Lower leg skin (tissue), 4 donors: ENCODE measurements around the gene PAEP. TPM values are rescaled to one million over a fixed set of nuclear protein-coding genes. Genes with fewer than 3 reads are reported as not detected.

Experiments used
- DNase-seq, 2 donors: peaks; one replicate each; pipeline ENCODE4 v3.0.0-alpha.2; 2019; ENCODE audit warnings: low spot score in 2 of 2
- H3K4me3 ChIP-seq: fragments of 200-600 bp; sonication (generic); 2 replicates; pipeline ENCODE4 v1.5.1; 2017; ENCODE audit warnings: mild to moderate bottlenecking, low read depth; ENCODE audit not compliant: poor library complexity, severe bottlenecking
- CTCF ChIP-seq, 3 donors: fragments of 450-650 bp; IDR thresholded peaks; one replicate each; pipeline ENCODE4 v1.5.1; 2016; ENCODE audit warnings: antibody characterized with exemption in 3 of 3, mild to moderate bottlenecking in 3 of 3, moderate library complexity in 2 of 3
- POLR2A ChIP-seq, 2 donors: fragments of 450-650 bp; IDR thresholded peaks; one replicate each; pipeline ENCODE4 v1.6.1; 2016 to 2017; ENCODE audit warnings: antibody characterized with exemption in 2 of 2, mild to moderate bottlenecking in 1 of 2, moderate library complexity in 1 of 2
- WGBS, 2 donors: methylation state at CpG; one replicate each; pipeline ENCODE4 v1.1.5; 2018; 5-methylcytosine and 5-hydroxymethylcytosine counted together
- intact Hi-C: fragments of 100-400 bp; cut with DNase I; formaldehyde crosslinking; loops from one replicate; pipeline ENCODE4 v1.15.0; 2023; ENCODE audit warnings: low total_unique reads
- total RNA-seq, 4 donors: library from RNA; depleted of rRNA; stranded (reverse); fragments of >200 nt; gene quantifications; one replicate each; pipeline ENCODE4 v1.1.0, GENCODE V29; 2016

Gene PAEP
- total RNA-seq, 4 donors from 2014 or later, result 0.71 to 2.7 (median 0.89) TPM; not detected in 1

- intact Hi-C loops, result no loop called here
- 75 to 76% methylated on average over 7 to 11 of the region's 11 CpGs for WGBS, 2 donors
- no peak overlapping the region for H3K4me3 ChIP-seq
- TF ChIP-seq CTCF (IDR thresholded peaks at IDR 0.05), result no peak
- TF ChIP-seq POLR2A (IDR thresholded peaks at IDR 0.05), result no peak
- DNase-seq, result peak in 1 of 2 donors; percentile 72
Measured at GRCh38 chr9:135521608-135522095, 39.9 kb upstream of the PAEP start.

- DNase-seq, result peak in 1 of 2 donors; percentile 74
- intact Hi-C loops, result no loop called here
- no peak for TF ChIP-seq POLR2A (IDR thresholded peaks at IDR 0.05)
- no peak for TF ChIP-seq CTCF (IDR thresholded peaks at IDR 0.05)
- 67 to 69% methylated on average over 16 of the region's 16 CpGs for WGBS, 2 donors
- H3K4me3 ChIP-seq, result no peak overlapping the region
Measured at GRCh38 chr9:135522137-135522877, 39.2 kb upstream of the PAEP start.

GRCh38 chr9:135522931-135523330 is 38.6 kb upstream of the PAEP start:
- peak in 1 of 2 donors; percentile 65 for DNase-seq
- intact Hi-C loops, result no loop called here
- TF ChIP-seq CTCF (IDR thresholded peaks at IDR 0.05), result no peak
- TF ChIP-seq POLR2A (IDR thresholded peaks at IDR 0.05), result no peak
- 64 to 72% methylated on average over 17 of the region's 17 CpGs for WGBS, 2 donors
- H3K4me3 ChIP-seq, result no peak overlapping the region

GRCh38 chr9:135523521-135524129 is 37.9 kb upstream of the PAEP start:
- peak in 1 of 2 donors; percentile 76 for DNase-seq
- TF ChIP-seq POLR2A (IDR thresholded peaks at IDR 0.05) (no peak), CTCF (IDR thresholded peaks at IDR 0.05) (no peak)
- no peak overlapping the region for H3K4me3 ChIP-seq
- intact Hi-C loops, result no loop called here
- WGBS, 2 donors, result 74 to 88% methylated on average over 13 to 21 of the region's 21 CpGs

GRCh38 chr9:135524130-135524861 is 37.3 kb upstream of the PAEP start:
- H3K4me3 ChIP-seq, result no peak overlapping the region
- intact Hi-C loops, result no loop called here
- DNase-seq, result peak in 1 of 2 donors; percentile 77
- TF ChIP-seq POLR2A (IDR thresholded peaks at IDR 0.05) (no peak), CTCF (IDR thresholded peaks at IDR 0.05) (no peak)
- 60 to 63% methylated on average over 21 to 27 of the region's 27 CpGs for WGBS, 2 donors
